A549 treated with dexamethasone at 1 μM for 4 hours (cell line): ENCODE measurements around the gene PPP1R3F. TPM values are rescaled to one million over a fixed set of nuclear protein-coding genes. Genes with fewer than 3 reads are reported as not detected.

ENCODE experiments used
- total RNA-seq: library from RNA; stranded (reverse); fragments of 200-300 nt; extraction: Qiagen RNA extraction; gene quantifications from 5 replicates; pipeline ENCODE4 v1.2.3, GENCODE V29; 2022

PPP1R3F gene
- total RNA-seq = 1.3 to 3.2 TPM (median 2.9 TPM) in 5 replicates

GRCh38 chrX:49269767-49270248 is at the start of gene PPP1R3F:
PPP1R3F (plus strand) TSS chrX:49269793; CDS start chrX:49269870, 77 bp downstream.

GRCh38 chrX:49233176-49233575 is 36.4 kb upstream of the PPP1R3F start, which contains the start of gene CACNA1F:
CACNA1F (minus strand) TSS chrX:49233340; CDS start chrX:49233309, 31 bp downstream.

GRCh38 chrX:49264460-49264859 is 5.1 kb upstream of the PPP1R3F start, which contains the start of gene FOXP3:
FOXP3 (minus strand) TSS chrX:49264710; CDS start chrX:49258505, 6,205 bp downstream.

GRCh38 chrX:49303346-49303745 is 33.8 kb downstream of the PPP1R3F start, which contains the start of gene GAGE10:
GAGE10 (plus strand) TSS chrX:49303646; CDS start chrX:49304860, 1,214 bp downstream.

GRCh38 chrX:49321737-49322136 is 52.1 kb downstream of the PPP1R3F start, which contains the start of gene GAGE12J:
GAGE12J (plus strand) TSS chrX:49322037; CDS start chrX:49323194, 1,157 bp downstream.

GRCh38 chrX:49331282-49331681 is 61.7 kb downstream of the PPP1R3F start, which contains the start of gene GAGE13:
GAGE13 (plus strand) TSS chrX:49331582; CDS start chrX:49332738, 1,156 bp downstream.

Other genes with a start within 250 kb of the PPP1R3F start
- gene TFE3, start 226.4 kb upstream of the PPP1R3F start, total RNA-seq = 38.9 to 52.1 TPM (median 50.3 TPM) in 5 replicates
- 1.8 to 4.0 TPM (median 3.5 TPM) in 5 replicates for gene CCDC120, start 210.8 kb upstream of the PPP1R3F start, total RNA-seq
- 35.0 to 53.0 TPM (median 49.4 TPM) in 5 replicates for gene PRAF2, start 195.8 kb upstream of the PPP1R3F start, total RNA-seq
- 44.5 to 56.6 TPM (median 48.9 TPM) in 5 replicates for gene WDR45, start 189.9 kb upstream of the PPP1R3F start, total RNA-seq
- gene GPKOW, start 146.1 kb upstream of the PPP1R3F start, total RNA-seq = 20.0 to 24.8 TPM (median 23.2 TPM) in 5 replicates
- gene MAGIX, start 107.0 kb upstream of the PPP1R3F start, total RNA-seq = 1.9 to 3.6 TPM (median 2.9 TPM) in 5 replicates
- gene PLP2, start 97.9 kb upstream of the PPP1R3F start, total RNA-seq = 341 to 477 TPM (median 447 TPM) in 5 replicates
- 9.9 to 17.2 TPM (median 16.5 TPM) in 5 replicates for gene PRICKLE3, start 83.4 kb upstream of the PPP1R3F start, total RNA-seq
- gene SYP, start 69.6 kb upstream of the PPP1R3F start, total RNA-seq = 1.8 to 3.2 TPM (median 2.4 TPM) in 5 replicates
- not detected in 5 replicates for gene CACNA1F, start 36.5 kb upstream of the PPP1R3F start, total RNA-seq
- 11.1 to 15.1 TPM (median 13.6 TPM) in 5 replicates for gene CCDC22, start 34.3 kb upstream of the PPP1R3F start, total RNA-seq
- 0.06 to 0.15 TPM (median 0.13 TPM) in 5 replicates for gene FOXP3, start 5.1 kb upstream of the PPP1R3F start, total RNA-seq
- gene GAGE10, start 33.9 kb downstream of the PPP1R3F start, total RNA-seq = not detected in 5 replicates
- gene GAGE12J, start 52.2 kb downstream of the PPP1R3F start, total RNA-seq = not detected in 5 replicates
- gene GAGE13, start 61.8 kb downstream of the PPP1R3F start, total RNA-seq = not detected in 5 replicates